ENCODE data around the gene SMC3. TPM values are rescaled to one million over a fixed set of nuclear protein-coding genes. Genes with fewer than 3 reads are reported as not detected.
A peak's percentile ranks its signal among the peaks of the same experiment; 100 is the strongest.
"Not testable (repeated sequence)": the region's sequence is repeated elsewhere in the genome, so short reads cannot be mapped to it uniquely, and the experiment has no call there.

Gene SMC3
- total RNA-seq, 6 donors from 2014 or later, result 13.7 to 45.9 (median 23.0) TPM

- Histone ChIP-seq H3K27me3 (no peaks in the 10 kb centered on the region), H3K4me1 (peaks cover 3 to 20% (median 18%) of the 10 kb centered on the region in 4 donors), H3K9me3 (no peaks in the 10 kb centered on the region), H3K4me3 (peak overlapping the region in 2 of 4 donors; percentile 13 to 44), H3K27ac (peak overlapping the region in 1 of 4 donors; percentile 76), H3K36me3 (no peaks in the 10 kb centered on the region)
- DNase-seq, result no peak
- WGBS, 2 donors, result 51 to 58% methylated on average over 5 to 6 of the region's 6 CpGs
- ATAC-seq (ENCODE audit: low FRiP score in 2 of 2), result peak in 1 of 2 donors; percentile 4
- TF ChIP-seq POLR2A (IDR thresholded peaks at IDR 0.05), result no peak
- TF ChIP-seq EP300 (IDR thresholded peaks at IDR 0.05), result peak in 1 of 4 donors; percentile 17
- no peak for TF ChIP-seq POLR2AphosphoS5 (IDR thresholded peaks at IDR 0.05)
- TF ChIP-seq, protein P1, sequence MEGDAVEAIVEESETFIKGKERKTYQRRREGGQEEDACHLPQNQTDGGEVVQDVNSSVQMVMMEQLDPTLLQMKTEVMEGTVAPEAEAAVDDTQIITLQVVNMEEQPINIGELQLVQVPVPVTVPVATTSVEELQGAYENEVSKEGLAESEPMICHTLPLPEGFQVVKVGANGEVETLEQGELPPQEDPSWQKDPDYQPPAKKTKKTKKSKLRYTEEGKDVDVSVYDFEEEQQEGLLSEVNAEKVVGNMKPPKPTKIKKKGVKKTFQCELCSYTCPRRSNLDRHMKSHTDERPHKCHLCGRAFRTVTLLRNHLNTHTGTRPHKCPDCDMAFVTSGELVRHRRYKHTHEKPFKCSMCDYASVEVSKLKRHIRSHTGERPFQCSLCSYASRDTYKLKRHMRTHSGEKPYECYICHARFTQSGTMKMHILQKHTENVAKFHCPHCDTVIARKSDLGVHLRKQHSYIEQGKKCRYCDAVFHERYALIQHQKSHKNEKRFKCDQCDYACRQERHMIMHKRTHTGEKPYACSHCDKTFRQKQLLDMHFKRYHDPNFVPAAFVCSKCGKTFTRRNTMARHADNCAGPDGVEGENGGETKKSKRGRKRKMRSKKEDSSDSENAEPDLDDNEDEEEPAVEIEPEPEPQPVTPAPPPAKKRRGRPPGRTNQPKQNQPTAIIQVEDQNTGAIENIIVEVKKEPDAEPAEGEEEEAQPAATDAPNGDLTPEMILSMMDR (IDR thresholded peaks at IDR 0.05), result no peak
Observed at GRCh38 chr10:110529596-110530011, 37.9 kb upstream of the SMC3 start.

GRCh38 chr10:110530131-110530831, 37.2 kb upstream of the SMC3 start:
- ATAC-seq (ENCODE audit: low FRiP score in 2 of 2), result peak; percentile 83 to 90
- H3K36me3 ChIP-seq, result no peaks in the 10 kb centered on the region
- no peak for TF ChIP-seq POLR2AphosphoS5 (IDR thresholded peaks at IDR 0.05)
- TF ChIP-seq, protein P1 (IDR thresholded peaks at IDR 0.05), result no peak
- no peak for TF ChIP-seq POLR2A (IDR thresholded peaks at IDR 0.05)
- TF ChIP-seq EP300 (IDR thresholded peaks at IDR 0.05), result no peak
- WGBS, 2 donors, result 14 to 24% methylated on average over 24 to 26 of the region's 35 CpGs
- peaks cover 3 to 20% (median 18%) of the 10 kb centered on the region in 4 donors for H3K4me1 ChIP-seq
- H3K27ac ChIP-seq, result peak overlapping the region in 2 of 4 donors; percentile 51 to 76
- peak overlapping the region in 3 of 4 donors; percentile 13 to 44 (median 37) for H3K4me3 ChIP-seq
- no peaks in the 10 kb centered on the region for H3K9me3 ChIP-seq
- no peaks in the 10 kb centered on the region for H3K27me3 ChIP-seq
- DNase-seq, result peak; percentile 78 to 90

DNA sequence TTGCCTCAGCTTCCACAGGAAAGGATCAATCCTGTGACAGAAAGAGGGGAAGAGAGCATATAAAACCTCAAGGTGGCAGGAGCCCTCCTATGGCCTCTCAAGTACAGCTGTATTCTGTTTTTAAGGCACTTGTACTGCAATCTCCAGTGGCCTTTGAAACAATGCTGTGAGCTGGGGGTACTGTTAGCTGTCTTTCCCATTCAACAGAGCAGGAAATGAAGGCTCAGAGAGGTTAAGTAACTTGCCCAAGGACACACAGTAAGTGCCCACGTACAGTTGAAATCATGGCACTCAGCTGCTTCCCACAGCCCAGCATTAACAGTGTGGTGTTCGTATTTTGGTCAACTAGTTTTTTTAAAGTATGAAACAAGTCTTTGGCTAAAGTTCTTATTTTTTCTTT, 35.8 kb upstream of the SMC3 start:
- WGBS, 2 donors, result 86 to 88% methylated on average over 2 of the region's 2 CpGs
- no peaks in the 10 kb centered on the region for H3K9me3 ChIP-seq
- no peak for DNase-seq
- H3K27me3 ChIP-seq, result no peaks in the 10 kb centered on the region
- peaks cover 7 to 27% (median 22%) of the 10 kb centered on the region in 4 donors for H3K4me1 ChIP-seq
- H3K27ac ChIP-seq, result no peak overlapping the region
- no peak for ATAC-seq (ENCODE audit: low FRiP score in 2 of 2)
- TF ChIP-seq, protein P1 (IDR thresholded peaks at IDR 0.05), result no peak
- TF ChIP-seq EP300 (IDR thresholded peaks at IDR 0.05) (no peak), POLR2AphosphoS5 (IDR thresholded peaks at IDR 0.05) (no peak), POLR2A (IDR thresholded peaks at IDR 0.05) (no peak)
- no peak overlapping the region for H3K4me3 ChIP-seq
- no peaks in the 10 kb centered on the region for H3K36me3 ChIP-seq

DNA sequence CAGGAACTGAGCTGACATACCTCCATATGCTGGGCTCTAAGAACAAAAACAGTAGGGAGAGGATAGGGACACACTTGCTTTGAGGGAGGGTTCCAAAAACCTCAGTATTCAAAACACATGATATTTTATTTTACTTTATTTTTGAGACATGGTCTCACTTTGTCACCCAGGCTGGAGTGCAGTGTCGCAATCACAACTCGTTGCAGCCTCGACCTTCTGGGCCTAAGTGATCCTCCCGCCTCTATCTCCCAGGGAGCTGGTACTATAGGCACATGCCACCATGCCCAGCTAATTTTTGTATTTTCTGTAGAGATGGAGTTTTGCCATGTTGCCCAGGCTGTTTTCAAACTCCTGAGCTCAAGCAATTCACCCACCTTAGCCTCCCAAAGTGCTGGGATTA, 34.9 kb upstream of the SMC3 start:
- H3K9me3 ChIP-seq; H3K36me3 ChIP-seq; DNase-seq; H3K27me3 ChIP-seq; ATAC-seq (ENCODE audit: low FRiP score in 2 of 2); H3K4me3 ChIP-seq; H3K27ac ChIP-seq: not testable (repeated sequence)
- 56 to 77% methylated on average over 4 of the region's 4 CpGs for WGBS, 2 donors
- H3K4me1 ChIP-seq, result peaks cover 7 to 27% (median 22%) of the 10 kb centered on the region in 4 donors

DNA sequence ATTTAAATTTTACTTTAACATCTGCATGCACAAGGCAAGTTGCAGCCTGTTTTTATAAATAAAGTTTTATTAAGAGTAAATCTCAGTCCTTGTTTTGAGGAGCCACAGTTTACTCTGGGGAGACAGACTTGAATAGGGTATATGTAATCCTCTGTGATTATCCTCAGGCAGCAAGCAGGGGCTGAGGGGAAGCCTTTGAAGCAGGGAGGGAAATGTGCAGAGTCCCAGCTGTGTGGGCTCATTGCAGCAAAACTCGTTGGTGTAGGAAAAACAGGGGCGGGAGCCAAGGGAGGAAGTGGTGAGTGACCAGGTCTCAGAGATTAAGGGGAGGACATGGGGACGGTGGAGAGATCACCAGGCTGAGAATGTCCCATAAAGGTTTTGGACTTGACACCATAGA, 34.3 kb upstream of the SMC3 start:
- H3K27me3 ChIP-seq, result no peaks in the 10 kb centered on the region
- no peaks in the 10 kb centered on the region for H3K9me3 ChIP-seq
- TF ChIP-seq, protein P1 (IDR thresholded peaks at IDR 0.05), result no peak
- TF ChIP-seq POLR2A (IDR thresholded peaks at IDR 0.05) (no peak), POLR2AphosphoS5 (IDR thresholded peaks at IDR 0.05) (no peak), EP300 (IDR thresholded peaks at IDR 0.05) (no peak)
- DNase-seq (no peak), ATAC-seq (ENCODE audit: low FRiP score in 2 of 2) (no peak)
- H3K27ac ChIP-seq, result no peak overlapping the region
- H3K4me3 ChIP-seq, result no peak overlapping the region
- peaks cover 7 to 27% (median 22%) of the 10 kb centered on the region in 4 donors for H3K4me1 ChIP-seq
- H3K36me3 ChIP-seq, result no peaks in the 10 kb centered on the region
- 32 to 40% methylated on average over 3 of the region's 3 CpGs for WGBS, 2 donors
